BJ (cell line): ENCODE measurements around the gene KRTAP5-6. TPM values are rescaled to one million over a fixed set of nuclear protein-coding genes. Genes with fewer than 3 reads are reported as not detected.

Experiments
- CTCF ChIA-PET: fragments of 350-600 bp; formaldehyde crosslinking; extraction: SDS; loops from one replicate; lab custom pipeline; 2021; ENCODE audit warnings: antibody characterized with exemption, inconsistent platforms; lab: Yijun Ruan, JAX
- POLR2A ChIA-PET: fragments of 300-600 bp; sonication (Branson Sonifier 250); formaldehyde crosslinking; extraction: SDS; loops from one replicate; lab custom pipeline; 2021; ENCODE audit warnings: antibody characterized with exemption; lab: Charles Lee
- DNase-seq: peaks from one replicate; pipeline ENCODE4 v3.0.0-alpha.2; 2011; ENCODE audit warnings: low read depth
- H3K27me3 ChIP-seq: 2 replicates; pipeline ENCODE4 v1.6.0; 2011; ENCODE audit warnings: low read length; ENCODE audit not compliant: control insufficient read depth, insufficient read depth
- H3K36me3 ChIP-seq: 2 replicates; pipeline ENCODE4 v1.5.1; 2011; ENCODE audit warnings: low read length; ENCODE audit not compliant: control insufficient read depth, insufficient read depth
- H3K4me3 ChIP-seq: 2 replicates; pipeline ENCODE4 v1.5.1; 2011; ENCODE audit warnings: low read depth, mild to moderate bottlenecking, control low read depth, low read length
- polyA plus RNA-seq: library from polyadenylated mRNA; depleted of rRNA; stranded (reverse); fragments of >200 nt; gene quantifications from 2 replicates; pipeline ENCODE4 v1.2.3, GENCODE V29; 2011
- TF ChIP-seq, protein P1 (sequence below): IDR thresholded peaks from 2 replicates; pipeline ENCODE4 v1.5.1; 2011; ENCODE audit warnings: low read depth, mild to moderate bottlenecking, control low read depth, inconsistent platforms, low read length, moderate library complexity; ENCODE audit not compliant: insufficient read depth

The KRTAP5-6 gene
- polyA plus RNA-seq, 1 experiment = not detected

DNA sequence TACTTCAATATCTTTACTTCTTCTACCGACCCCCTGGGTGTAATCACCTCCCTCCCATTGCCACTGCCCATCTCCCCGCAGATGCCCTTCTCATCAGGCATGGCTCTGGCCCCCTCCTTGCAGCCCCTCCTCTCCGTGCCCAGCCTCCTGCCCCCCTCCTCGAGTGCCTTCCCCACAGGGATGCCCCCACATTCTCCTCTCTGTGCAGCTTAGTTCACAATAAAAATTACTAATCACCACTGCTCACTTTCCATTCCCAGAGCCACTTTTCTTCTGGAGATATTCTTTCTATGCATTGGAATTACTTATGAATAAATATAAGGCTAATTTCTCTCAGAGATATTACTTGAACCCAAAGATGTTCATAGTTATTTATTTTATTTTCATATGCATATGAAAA lies 31.3 kb downstream of the KRTAP5-6 start:
- ChIA-PET CTCF (no interaction called here), POLR2A (no interaction called here)
- no peak for DNase-seq
- H3K27me3 ChIP-seq = peaks cover 11% of the 10 kb centered on the region
- TF ChIP-seq, protein P1, sequence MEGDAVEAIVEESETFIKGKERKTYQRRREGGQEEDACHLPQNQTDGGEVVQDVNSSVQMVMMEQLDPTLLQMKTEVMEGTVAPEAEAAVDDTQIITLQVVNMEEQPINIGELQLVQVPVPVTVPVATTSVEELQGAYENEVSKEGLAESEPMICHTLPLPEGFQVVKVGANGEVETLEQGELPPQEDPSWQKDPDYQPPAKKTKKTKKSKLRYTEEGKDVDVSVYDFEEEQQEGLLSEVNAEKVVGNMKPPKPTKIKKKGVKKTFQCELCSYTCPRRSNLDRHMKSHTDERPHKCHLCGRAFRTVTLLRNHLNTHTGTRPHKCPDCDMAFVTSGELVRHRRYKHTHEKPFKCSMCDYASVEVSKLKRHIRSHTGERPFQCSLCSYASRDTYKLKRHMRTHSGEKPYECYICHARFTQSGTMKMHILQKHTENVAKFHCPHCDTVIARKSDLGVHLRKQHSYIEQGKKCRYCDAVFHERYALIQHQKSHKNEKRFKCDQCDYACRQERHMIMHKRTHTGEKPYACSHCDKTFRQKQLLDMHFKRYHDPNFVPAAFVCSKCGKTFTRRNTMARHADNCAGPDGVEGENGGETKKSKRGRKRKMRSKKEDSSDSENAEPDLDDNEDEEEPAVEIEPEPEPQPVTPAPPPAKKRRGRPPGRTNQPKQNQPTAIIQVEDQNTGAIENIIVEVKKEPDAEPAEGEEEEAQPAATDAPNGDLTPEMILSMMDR = no peak
- H3K36me3 ChIP-seq = no peaks in the 10 kb centered on the region
- H3K4me3 ChIP-seq = no peak overlapping the region

- DNase-seq = no peak
- TF ChIP-seq, protein P1 = no peak
- POLR2A ChIA-PET = no interaction called here
- CTCF ChIA-PET = interaction anchor here (1.6 kb wide), 1 partner anchor 35 kb away, joined by 9 read pairs; no protein-coding TSS in a partner anchor
- no peak overlapping the region for H3K4me3 ChIP-seq
- H3K36me3 ChIP-seq = no peaks in the 10 kb centered on the region
- H3K27me3 ChIP-seq = peaks cover 11% of the 10 kb centered on the region
Observed at GRCh38 chr11:1728931-1729691, 32.1 kb downstream of the KRTAP5-6 start.

DNA sequence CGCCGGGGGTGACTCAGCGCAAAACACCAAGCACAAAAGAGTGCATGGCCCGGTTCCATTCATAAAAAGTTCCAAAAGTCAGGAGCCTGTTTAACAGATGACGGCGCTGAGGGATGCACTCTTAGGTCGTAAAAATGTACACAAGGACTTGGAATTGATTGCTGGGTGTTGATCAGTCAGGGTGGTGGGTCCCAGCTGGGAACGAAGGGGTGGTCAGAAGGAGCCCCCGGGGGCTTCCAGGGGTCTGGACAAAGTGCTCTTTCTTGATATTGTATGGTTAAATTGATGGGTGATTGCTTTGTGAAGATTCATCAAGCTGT lies 32.7 kb downstream of the KRTAP5-6 start:
- TF ChIP-seq, protein P1 = no peak
- no peak overlapping the region for H3K4me3 ChIP-seq
- DNase-seq = no peak
- ChIA-PET POLR2A (no interaction called here), CTCF (interaction anchor here (1.0 to 1.6 kb wide), 2 partner anchors 36 to 103 kb away, joined by 4 to 9 read pairs; no protein-coding TSS in a partner anchor)
- H3K36me3 ChIP-seq = no peaks in the 10 kb centered on the region
- peaks cover 11% of the 10 kb centered on the region for H3K27me3 ChIP-seq

DNA sequence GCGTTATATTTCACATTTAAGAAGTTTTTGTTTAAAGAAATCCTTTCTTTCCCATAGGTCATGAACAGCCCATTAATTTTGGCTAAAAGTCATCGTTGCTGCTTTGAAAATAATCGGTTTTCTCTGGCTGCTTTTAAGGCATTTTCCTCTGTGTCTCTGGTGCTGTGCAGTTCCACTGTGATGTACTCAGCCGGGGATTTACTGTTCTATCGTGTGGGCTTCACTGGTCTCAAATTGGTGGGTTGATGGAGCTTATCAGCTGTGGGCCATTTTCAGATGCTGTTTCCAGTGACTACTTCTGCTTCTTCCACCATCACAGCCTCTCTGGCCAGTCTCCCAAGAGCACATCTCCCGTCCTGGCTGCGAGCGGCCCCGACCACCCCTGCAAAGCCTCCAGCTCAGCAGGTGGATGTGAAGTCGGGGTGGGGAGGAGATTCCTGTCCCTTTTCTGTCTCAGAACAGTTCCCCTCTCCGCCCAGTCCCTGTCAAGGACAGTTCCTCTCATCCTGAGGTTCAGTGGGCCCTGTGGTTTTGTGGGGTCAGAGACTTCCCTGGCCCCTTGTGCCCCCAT lies 33.1 kb downstream of the KRTAP5-6 start:
- Histone ChIP-seq H3K4me3 (no peak overlapping the region), H3K27me3 (peaks cover 11% of the 10 kb centered on the region), H3K36me3 (no peaks in the 10 kb centered on the region)
- TF ChIP-seq, protein P1 = no peak
- no peak for DNase-seq
- ChIA-PET CTCF (interaction anchor here (1.0 to 1.6 kb wide), 2 partner anchors 36 to 103 kb away, joined by 4 to 9 read pairs; no protein-coding TSS in a partner anchor), POLR2A (no interaction called here)

GRCh38 chr11:1731451-1732059 lies 34.6 kb downstream of the KRTAP5-6 start:
- Histone ChIP-seq H3K36me3 (no peaks in the 10 kb centered on the region), H3K4me3 (no peak overlapping the region), H3K27me3 (peaks cover 11% of the 10 kb centered on the region)
- TF ChIP-seq, protein P1 = no peak
- ChIA-PET POLR2A (no interaction called here), CTCF (no interaction called here)
- no peak for DNase-seq
